ENCODE measurements around the gene UNG. TPM values are rescaled to one million over a fixed set of nuclear protein-coding genes. Genes with fewer than 3 reads are reported as not detected.

The UNG gene
- total and polyA plus RNA-seq, 9 of the 15 experiments (the other 6 are each of a cell fraction or from before 2014, with no cell fraction given): 8.4 to 59.8 (median 41.0) TPM

DNA sequence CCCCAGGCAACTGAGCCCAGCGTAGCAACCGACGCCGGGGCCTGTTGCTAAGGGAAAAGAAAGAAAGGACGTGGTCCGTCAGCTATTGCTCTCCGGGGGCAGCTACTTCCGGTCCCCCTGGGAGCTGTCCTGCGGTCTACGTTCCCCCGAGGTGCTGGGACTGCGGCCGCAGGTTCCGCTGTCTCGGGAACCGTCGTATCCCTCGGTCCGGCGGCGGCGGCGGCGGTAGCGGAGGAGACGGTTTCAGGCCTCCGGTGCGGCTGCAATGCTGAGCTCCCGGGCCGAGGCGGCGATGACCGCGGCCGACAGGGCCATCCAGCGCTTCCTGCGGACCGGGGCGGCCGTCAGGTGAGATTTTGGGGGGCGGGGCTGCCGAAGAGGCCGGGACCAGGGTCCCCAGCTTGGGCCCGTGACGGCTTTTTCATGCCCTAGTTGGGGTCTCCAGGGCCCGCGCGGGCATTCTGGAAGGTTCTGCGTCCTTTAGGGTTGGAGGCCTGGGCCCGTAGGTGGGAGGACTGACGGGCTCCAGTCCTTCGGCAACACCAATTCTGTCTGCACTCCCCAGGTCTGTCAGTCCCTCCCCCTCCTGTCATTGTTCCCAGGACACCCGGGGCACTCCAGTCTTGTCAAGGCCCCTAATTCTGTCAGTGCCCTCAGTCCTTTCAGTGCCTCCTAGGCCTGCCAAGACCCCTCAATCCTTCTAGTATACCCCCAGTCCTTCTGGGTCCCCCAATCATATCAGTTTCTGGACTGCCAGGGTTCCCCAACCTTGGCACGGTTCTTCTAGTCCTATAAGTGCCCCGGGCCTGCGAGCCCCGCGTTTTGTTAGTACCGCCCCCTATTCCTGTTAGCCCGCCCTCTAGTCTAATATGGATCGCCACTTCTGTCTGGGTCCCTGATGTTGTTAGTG lies 44.7 kb upstream of the UNG start, which contains the start of gene USP30 (continued):
- TF ChIP-seq, protein P1, sequence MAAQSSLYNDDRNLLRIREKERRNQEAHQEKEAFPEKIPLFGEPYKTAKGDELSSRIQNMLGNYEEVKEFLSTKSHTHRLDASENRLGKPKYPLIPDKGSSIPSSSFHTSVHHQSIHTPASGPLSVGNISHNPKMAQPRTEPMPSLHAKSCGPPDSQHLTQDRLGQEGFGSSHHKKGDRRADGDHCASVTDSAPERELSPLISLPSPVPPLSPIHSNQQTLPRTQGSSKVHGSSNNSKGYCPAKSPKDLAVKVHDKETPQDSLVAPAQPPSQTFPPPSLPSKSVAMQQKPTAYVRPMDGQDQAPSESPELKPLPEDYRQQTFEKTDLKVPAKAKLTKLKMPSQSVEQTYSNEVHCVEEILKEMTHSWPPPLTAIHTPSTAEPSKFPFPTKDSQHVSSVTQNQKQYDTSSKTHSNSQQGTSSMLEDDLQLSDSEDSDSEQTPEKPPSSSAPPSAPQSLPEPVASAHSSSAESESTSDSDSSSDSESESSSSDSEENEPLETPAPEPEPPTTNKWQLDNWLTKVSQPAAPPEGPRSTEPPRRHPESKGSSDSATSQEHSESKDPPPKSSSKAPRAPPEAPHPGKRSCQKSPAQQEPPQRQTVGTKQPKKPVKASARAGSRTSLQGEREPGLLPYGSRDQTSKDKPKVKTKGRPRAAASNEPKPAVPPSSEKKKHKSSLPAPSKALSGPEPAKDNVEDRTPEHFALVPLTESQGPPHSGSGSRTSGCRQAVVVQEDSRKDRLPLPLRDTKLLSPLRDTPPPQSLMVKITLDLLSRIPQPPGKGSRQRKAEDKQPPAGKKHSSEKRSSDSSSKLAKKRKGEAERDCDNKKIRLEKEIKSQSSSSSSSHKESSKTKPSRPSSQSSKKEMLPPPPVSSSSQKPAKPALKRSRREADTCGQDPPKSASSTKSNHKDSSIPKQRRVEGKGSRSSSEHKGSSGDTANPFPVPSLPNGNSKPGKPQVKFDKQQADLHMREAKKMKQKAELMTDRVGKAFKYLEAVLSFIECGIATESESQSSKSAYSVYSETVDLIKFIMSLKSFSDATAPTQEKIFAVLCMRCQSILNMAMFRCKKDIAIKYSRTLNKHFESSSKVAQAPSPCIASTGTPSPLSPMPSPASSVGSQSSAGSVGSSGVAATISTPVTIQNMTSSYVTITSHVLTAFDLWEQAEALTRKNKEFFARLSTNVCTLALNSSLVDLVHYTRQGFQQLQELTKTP (IDR thresholded peaks at IDR 0.05; ENCODE audit: low read depth in 1 of 2, partially characterized antibody in 2 of 2): no peak
- TF ChIP-seq NFXL1 (CRISPR knock-in tag; IDR thresholded peaks at IDR 0.05): no peak
- TF ChIP-seq CHD2 (IDR thresholded peaks at IDR 0.05; ENCODE audit: low read depth, low read length): no peak
- TF ChIP-seq NEUROD1 (IDR thresholded peaks at IDR 0.05; ENCODE audit: borderline replicate concordance, low read depth, low read length, partially characterized antibody): peak; percentile 87
- peak in 1 of 2 experiments; percentile 68; a peak in 2 of 4 replicates for TF ChIP-seq RCOR1 (IDR thresholded peaks at IDR 0.05; ENCODE audit: borderline replicate concordance in 1 of 2, low read depth in 2 of 2, low read length in 2 of 2)
- TF ChIP-seq ZNF347 (CRISPR knock-in tag; IDR thresholded peaks at IDR 0.05; ENCODE audit: low read depth): no peak
- TF ChIP-seq, protein P2, sequence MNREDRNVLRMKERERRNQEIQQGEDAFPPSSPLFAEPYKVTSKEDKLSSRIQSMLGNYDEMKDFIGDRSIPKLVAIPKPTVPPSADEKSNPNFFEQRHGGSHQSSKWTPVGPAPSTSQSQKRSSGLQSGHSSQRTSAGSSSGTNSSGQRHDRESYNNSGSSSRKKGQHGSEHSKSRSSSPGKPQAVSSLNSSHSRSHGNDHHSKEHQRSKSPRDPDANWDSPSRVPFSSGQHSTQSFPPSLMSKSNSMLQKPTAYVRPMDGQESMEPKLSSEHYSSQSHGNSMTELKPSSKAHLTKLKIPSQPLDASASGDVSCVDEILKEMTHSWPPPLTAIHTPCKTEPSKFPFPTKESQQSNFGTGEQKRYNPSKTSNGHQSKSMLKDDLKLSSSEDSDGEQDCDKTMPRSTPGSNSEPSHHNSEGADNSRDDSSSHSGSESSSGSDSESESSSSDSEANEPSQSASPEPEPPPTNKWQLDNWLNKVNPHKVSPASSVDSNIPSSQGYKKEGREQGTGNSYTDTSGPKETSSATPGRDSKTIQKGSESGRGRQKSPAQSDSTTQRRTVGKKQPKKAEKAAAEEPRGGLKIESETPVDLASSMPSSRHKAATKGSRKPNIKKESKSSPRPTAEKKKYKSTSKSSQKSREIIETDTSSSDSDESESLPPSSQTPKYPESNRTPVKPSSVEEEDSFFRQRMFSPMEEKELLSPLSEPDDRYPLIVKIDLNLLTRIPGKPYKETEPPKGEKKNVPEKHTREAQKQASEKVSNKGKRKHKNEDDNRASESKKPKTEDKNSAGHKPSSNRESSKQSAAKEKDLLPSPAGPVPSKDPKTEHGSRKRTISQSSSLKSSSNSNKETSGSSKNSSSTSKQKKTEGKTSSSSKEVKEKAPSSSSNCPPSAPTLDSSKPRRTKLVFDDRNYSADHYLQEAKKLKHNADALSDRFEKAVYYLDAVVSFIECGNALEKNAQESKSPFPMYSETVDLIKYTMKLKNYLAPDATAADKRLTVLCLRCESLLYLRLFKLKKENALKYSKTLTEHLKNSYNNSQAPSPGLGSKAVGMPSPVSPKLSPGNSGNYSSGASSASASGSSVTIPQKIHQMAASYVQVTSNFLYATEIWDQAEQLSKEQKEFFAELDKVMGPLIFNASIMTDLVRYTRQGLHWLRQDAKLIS (CRISPR knock-in tag; IDR thresholded peaks at IDR 0.05): no peak; the same call in 1 of the 2 replicates
- no peak for TF ChIP-seq ZNF584 (CRISPR knock-in tag; IDR thresholded peaks at IDR 0.05; ENCODE audit: low read depth)
- no peak for TF ChIP-seq ZNF77 (CRISPR knock-in tag; IDR thresholded peaks at IDR 0.05)
- no peak for TF ChIP-seq ZNF239 (CRISPR knock-in tag; IDR thresholded peaks at IDR 0.05)
- TF ChIP-seq FOXM1 (IDR thresholded peaks at IDR 0.05; ENCODE audit: low read depth): no peak; the same call in 1 of the 2 replicates
- TF ChIP-seq FOXM1 (CRISPR knock-in tag; IDR thresholded peaks at IDR 0.05; ENCODE audit: low read depth): no peak
- TF ChIP-seq PHF20 (IDR thresholded peaks at IDR 0.05; ENCODE audit: partially characterized antibody): peak; percentile 97
- TF ChIP-seq PHTF2 (CRISPR knock-in tag; IDR thresholded peaks at IDR 0.05): no peak
- TF ChIP-seq TEAD1 (CRISPR knock-in tag; IDR thresholded peaks at IDR 0.05): peak; percentile 55 to 76; a peak in 1 of 4 replicates
- no peak for TF ChIP-seq CREBBP (IDR thresholded peaks at IDR 0.05; ENCODE audit: low read depth, low read length)

All from K562 (cell line).